HFFc6 (cell line): ENCODE results near the gene MACF1. TPM values are rescaled to one million over a fixed set of nuclear protein-coding genes. Genes with fewer than 3 reads are reported as not detected.

Experiments
- DNase-seq: peaks from one replicate; pipeline ENCODE4 v3.0.0-alpha.2; 2018
- H3K27ac Mint-ChIP-seq: 2 replicates; pipeline ENCODE4 v1.8.0; 2020; ENCODE audit warnings: mild to moderate bottlenecking, mixed read lengths
- H3K27me3 Mint-ChIP-seq: 2 replicates; pipeline ENCODE4 v1.8.0; 2021; ENCODE audit warnings: mild to moderate bottlenecking, moderate library complexity, mixed read lengths; ENCODE audit not compliant: insufficient read depth
- H3K36me3 Mint-ChIP-seq: 2 replicates; pipeline ENCODE4 v1.8.0; 2021; ENCODE audit warnings: low read depth, mixed read lengths
- H3K4me1 Mint-ChIP-seq: 2 replicates; pipeline ENCODE4 v1.8.0; 2020; ENCODE audit warnings: low read depth, mixed read lengths
- H3K4me3 Mint-ChIP-seq: 2 replicates; pipeline ENCODE4 v1.8.0; 2020; ENCODE audit warnings: mild to moderate bottlenecking, moderate library complexity, mixed read lengths
- H3K9me3 Mint-ChIP-seq: 2 replicates; pipeline ENCODE4 v1.8.0; 2020; ENCODE audit warnings: mild to moderate bottlenecking, mixed read lengths
- total RNA-seq, 6 experiments: library from RNA; stranded (reverse); fragmentation: NEBNext Ultra II Directional; extraction: Animal tissue kit (Norgen Biotek cat#: 25700); gene quantifications; 2 replicates in 1 of 6; 3 replicates in 5 of 6; pipeline ENCODE4 v1.2.3, GENCODE V29; 2021
- TF ChIP-seq, protein P1 (sequence below): fragments of 200-600 bp; sonication (generic); IDR thresholded peaks from 2 replicates; pipeline ENCODE4 v1.5.0; 2021; ENCODE audit warnings: antibody characterized with exemption, mild to moderate bottlenecking

Gene MACF1
- total RNA-seq, 6 experiments from 2014 or later: 201 to 308 (median 223) TPM

DNA sequence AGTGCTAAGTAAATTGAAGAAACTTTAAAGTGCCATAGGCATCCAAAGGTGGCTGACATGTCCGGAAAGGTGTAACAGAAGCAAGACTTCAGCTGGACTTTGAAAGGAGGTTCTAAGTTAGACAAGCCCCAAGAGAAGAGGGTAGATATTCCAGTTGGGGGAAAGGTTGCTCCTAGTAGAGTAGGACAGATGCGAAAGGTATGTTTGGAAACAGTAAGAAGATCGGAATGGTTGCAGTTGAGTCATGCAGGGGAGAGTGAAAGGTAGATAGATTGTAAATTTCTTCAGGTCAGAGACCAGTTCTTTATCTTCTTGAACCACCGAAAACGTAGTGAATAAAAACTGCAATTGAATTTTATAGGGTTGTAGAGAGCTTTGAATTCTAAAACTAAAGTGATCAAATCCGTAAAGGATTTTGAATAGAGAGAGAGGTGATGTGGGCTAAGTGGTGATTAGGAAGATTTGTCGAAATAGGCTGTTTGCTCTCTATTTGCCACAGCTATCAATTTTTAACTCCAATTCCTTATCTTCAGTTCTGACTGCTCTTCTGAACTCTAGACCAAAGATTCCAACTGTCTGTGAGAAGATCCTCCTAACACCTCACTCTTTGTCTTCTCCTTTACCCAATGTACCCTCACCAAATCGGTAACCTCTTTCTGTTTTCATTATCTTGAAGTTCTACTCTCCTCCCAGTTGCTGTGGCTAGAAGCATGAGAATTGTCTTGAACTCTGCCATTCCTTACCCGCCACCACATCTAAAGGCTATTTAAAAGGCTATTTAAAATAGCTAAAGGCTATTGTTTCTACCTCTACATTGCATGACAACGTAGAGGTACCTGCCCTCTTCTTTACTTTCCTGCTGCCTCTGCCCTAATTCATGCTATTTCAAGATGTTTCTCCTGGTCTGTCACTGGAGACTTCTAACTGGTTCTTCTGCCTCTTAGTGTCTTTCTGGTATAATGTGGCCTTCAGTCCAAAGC is 16.7 kb downstream of the MACF1 start:
- TF ChIP-seq, protein P1, sequence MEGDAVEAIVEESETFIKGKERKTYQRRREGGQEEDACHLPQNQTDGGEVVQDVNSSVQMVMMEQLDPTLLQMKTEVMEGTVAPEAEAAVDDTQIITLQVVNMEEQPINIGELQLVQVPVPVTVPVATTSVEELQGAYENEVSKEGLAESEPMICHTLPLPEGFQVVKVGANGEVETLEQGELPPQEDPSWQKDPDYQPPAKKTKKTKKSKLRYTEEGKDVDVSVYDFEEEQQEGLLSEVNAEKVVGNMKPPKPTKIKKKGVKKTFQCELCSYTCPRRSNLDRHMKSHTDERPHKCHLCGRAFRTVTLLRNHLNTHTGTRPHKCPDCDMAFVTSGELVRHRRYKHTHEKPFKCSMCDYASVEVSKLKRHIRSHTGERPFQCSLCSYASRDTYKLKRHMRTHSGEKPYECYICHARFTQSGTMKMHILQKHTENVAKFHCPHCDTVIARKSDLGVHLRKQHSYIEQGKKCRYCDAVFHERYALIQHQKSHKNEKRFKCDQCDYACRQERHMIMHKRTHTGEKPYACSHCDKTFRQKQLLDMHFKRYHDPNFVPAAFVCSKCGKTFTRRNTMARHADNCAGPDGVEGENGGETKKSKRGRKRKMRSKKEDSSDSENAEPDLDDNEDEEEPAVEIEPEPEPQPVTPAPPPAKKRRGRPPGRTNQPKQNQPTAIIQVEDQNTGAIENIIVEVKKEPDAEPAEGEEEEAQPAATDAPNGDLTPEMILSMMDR: no peak
- Mint-ChIP-seq H3K4me3 (no peak overlapping the region; the same call in 1 of the 2 replicates), H3K4me1 (peaks cover 49% of the 10 kb centered on the region), H3K27me3 (no peaks in the 10 kb centered on the region; the same call in 1 of the 2 replicates), H3K27ac (no peak overlapping the region), H3K36me3 (peaks cover 17% of the 10 kb centered on the region), H3K9me3 (no peaks in the 10 kb centered on the region)
- DNase-seq: no peak

DNA sequence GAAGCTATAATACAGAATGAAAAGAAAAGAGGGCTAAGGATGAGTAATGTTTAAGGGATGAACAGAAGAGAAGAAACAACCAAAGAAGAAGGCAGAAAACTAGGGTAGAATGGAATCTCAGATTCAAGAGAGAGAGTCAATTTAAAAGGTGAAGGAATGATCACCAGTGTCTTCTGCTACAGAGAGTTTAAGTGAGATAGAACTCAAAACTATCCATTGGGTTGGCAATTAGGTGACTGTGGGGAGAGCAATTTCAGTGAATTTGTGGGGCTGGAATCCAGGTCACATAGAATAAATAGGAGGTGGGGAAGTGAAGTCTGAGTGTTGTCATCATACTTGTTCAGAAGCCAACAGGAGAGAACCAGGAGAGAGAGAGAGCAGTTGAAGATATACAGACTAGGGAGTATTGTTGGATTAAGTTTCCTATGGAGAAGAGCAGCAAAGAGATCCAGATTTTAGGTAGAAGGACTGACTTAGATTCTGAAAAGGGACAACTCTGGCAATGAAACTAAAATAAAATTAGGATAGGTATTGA is 19.9 kb downstream of the MACF1 start:
- TF ChIP-seq, protein P1: no peak
- Mint-ChIP-seq H3K36me3 (peaks cover 17% of the 10 kb centered on the region), H3K9me3 (no peaks in the 10 kb centered on the region), H3K4me1 (peaks cover 41% of the 10 kb centered on the region), H3K4me3 (no peak overlapping the region), H3K27ac (no peak overlapping the region), H3K27me3 (no peaks in the 10 kb centered on the region)
- DNase-seq: no peak

DNA sequence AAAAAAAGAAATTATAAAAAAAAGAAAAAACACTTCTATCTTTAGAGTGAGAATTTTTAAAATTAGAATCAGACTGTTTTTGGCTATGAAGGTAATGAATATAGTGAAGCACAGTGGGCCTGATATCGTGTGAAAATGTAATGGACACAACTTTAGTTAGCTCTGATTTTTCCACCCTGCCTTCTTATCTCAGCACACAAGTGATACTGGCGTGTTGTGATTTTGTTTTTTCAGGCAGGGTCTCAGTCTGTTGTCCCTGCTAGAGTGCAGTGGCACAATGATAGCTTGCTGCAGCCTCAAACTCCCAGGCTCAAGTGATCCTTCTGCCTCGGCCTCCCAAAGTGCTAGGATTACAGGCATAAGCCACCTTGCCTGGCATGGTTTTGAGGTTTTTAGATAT is 22.3 kb downstream of the MACF1 start:
- TF ChIP-seq, protein P1: no peak
- no peak overlapping the region for H3K27ac Mint-ChIP-seq
- H3K27me3 Mint-ChIP-seq: no peaks in the 10 kb centered on the region; the same call in 1 of the 2 replicates

DNA sequence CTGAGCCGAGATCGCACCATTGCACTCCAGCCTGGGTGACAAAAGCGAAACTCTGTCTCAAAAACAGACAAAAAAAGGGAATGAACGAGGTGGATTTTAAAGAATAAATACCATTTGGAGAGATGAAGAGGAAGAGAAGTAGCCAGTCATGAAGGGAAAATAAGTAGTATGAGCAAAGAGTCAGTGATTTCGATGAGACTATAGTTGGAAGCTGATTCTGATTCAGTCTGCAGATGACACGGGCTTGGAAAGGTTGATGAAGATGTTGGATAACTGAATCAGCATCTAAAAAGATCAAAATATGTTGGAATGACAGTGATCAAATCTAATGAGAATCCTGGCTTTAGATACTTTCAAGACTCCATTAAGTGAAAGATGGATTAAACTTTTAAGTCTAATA is 23.8 kb downstream of the MACF1 start:
- peaks cover 3% of the 10 kb centered on the region; the same call in 1 of the 2 replicates for H3K27me3 Mint-ChIP-seq
- DNase-seq: no peak
- H3K4me1 Mint-ChIP-seq: peaks cover 46% of the 10 kb centered on the region
- no peak overlapping the region for H3K4me3 Mint-ChIP-seq
- H3K9me3 Mint-ChIP-seq: no peaks in the 10 kb centered on the region
- no peak overlapping the region for H3K27ac Mint-ChIP-seq
- peaks cover 5% of the 10 kb centered on the region for H3K36me3 Mint-ChIP-seq
- TF ChIP-seq, protein P1: no peak

More for the DNA sequence above, 22.3 kb downstream of the MACF1 start:
- Mint-ChIP-seq H3K9me3 (no peaks in the 10 kb centered on the region), H3K36me3 (peaks cover 7% of the 10 kb centered on the region; the same call in 1 of the 2 replicates), H3K4me1 (peaks cover 49% of the 10 kb centered on the region), H3K4me3 (no peak overlapping the region)
- no peak for DNase-seq

DNA sequence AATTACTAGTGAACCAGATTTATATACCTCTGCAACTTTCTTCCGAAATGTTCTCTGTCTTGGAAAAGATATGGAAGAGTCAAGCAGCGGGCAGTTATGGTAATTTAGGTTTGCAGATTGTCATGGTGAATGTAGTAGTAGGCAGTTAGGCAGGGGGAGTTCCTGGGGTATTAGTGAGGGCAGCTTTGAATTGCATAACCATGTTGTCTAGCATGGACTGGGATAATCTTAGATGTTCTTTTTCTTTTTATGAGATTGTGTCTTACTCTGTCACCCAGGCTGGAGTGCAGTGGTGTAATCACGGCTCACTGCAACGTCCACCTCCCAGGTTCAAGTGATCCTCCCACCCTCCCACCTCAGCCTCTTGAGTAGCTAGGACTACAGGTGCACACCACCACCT is 25.0 kb downstream of the MACF1 start:
- H3K36me3 Mint-ChIP-seq: peaks cover 5% of the 10 kb centered on the region
- H3K4me1 Mint-ChIP-seq: peaks cover 36% of the 10 kb centered on the region
- DNase-seq: no peak
- no peak overlapping the region for H3K27ac Mint-ChIP-seq
- H3K4me3 Mint-ChIP-seq: no peak overlapping the region
- peaks cover 3% of the 10 kb centered on the region; the same call in 1 of the 2 replicates for H3K27me3 Mint-ChIP-seq
- H3K9me3 Mint-ChIP-seq: no peaks in the 10 kb centered on the region
- TF ChIP-seq, protein P1: no peak
